GM12892 (cell line): ENCODE data around the gene LIPG.

Experiments used
- DNase-seq: peaks from one replicate; pipeline ENCODE4 v3.0.0; 2011; ENCODE audit not compliant: insufficient read length
- FAIRE-seq: peaks from 2 replicates; lab custom pipeline; 2011; peaks lifted over from hg19 to GRCh38; lab: Jason Lieb, UNC
- POLR2A ChIP-seq: IDR thresholded peaks from 2 replicates; pipeline ENCODE4 v1.6.1; 2011; ENCODE audit warnings: low read depth, low read length, control low read depth
- POLR2AphosphoS5 ChIP-seq: IDR thresholded peaks from 2 replicates; pipeline ENCODE4 v1.6.1; 2011; ENCODE audit warnings: low read depth, low read length, control low read depth
- TAF1 ChIP-seq: IDR thresholded peaks from 2 replicates; pipeline ENCODE4 v1.6.1; 2011; ENCODE audit warnings: low read depth, mild to moderate bottlenecking, control low read depth, low read length, borderline replicate concordance

The LIPG gene

DNA sequence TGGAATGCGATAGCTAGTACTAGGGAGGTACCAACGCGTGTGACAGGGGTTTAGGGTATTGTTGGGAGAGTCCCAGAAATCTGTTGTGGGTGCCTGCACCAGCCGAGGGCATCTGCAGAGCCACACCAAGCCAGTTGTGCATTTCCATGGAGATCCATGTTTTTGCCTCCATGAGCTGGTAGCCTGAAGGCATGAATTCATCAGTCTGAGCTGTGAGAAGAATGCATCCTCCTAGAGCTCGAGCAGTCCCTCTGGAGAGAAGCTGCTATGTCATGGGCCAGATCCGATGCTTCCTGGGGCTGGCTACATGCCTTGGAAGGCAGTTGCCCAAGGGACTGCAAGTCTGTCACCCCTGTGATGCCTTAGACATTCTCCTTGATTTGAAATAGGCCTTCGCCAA, 57.9 kb downstream of the LIPG start:
- no peak for DNase-seq
- TF ChIP-seq TAF1 (no peak), POLR2AphosphoS5 (no peak), POLR2A (no peak)
- no peak for FAIRE-seq

DNA sequence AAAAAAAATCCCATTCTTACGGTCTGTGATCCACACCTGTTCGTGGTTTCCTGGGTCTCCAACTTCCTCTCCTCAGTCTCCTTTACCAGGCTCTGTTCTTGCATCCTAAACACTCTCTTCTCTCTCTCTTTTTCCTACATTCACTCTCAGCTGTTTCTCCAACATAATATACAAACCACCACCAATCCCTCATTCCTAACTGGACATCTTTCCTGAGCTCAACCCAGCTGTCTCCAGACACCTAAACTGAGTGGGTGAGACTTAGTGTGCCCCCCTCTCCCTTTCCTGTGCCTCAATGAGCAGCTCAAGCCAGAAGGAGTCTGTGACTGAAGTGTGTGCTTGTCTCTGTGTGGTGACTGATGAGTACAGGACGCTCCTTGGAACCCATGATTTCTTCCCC, 59.4 kb downstream of the LIPG start:
- no peak for DNase-seq
- no peak for TF ChIP-seq POLR2AphosphoS5
- TF ChIP-seq POLR2A, result no peak
- TF ChIP-seq TAF1, result no peak
- FAIRE-seq, result no peak

DNA sequence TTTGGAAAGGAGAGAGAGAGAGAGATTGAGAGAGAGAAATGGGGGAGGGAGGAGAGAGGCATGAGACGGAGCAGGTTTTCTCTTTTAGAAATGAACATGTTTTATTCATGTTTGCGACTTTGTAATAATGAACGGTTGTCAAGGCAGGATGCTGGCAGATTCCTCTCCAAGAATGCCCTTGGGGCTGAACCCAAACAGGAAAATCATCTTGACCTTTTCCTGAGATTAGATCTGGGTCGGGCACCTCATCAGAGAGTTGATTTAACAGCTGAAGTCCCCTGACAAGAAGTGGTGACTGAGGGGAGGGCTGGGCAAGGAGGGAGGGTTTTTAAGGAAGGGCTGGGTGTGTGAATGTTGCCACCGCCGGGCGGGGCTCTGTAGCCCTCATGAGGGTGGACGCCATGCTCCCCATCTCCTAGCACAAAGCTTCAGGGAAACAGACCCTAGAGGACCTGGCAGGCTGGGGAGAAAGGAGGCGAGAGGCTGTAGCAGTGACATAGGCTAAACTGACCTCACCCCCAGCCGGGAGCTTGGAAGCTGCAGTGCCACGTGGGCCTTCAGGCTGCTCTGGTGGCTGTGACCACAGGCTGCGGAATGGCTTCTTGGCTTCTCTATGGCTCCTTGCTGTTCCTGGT, 60.0 kb downstream of the LIPG start:
- FAIRE-seq (no peak), DNase-seq (no peak)
- no peak for TF ChIP-seq POLR2A
- no peak for TF ChIP-seq POLR2AphosphoS5
- TF ChIP-seq TAF1, result no peak

DNA sequence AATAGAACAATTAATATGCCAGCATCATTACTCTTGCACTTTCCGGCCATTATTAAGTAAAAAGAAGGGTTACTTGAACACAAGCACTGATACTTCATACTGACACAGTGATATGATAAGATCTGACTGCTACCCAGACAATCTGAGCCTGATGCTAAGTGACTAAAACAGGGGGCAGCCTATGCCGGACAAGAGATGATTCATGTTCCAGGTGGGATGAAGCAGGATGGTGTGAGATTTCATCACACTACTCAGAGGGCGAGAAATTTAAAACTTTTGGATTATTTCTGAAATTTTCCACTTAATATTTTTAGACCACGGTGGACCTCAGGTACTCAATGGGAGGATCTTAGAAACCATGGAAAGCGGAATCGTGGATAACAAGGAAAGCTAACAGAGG, 61.7 kb downstream of the LIPG start:
- no peak for FAIRE-seq
- TF ChIP-seq TAF1, result no peak
- no peak for TF ChIP-seq POLR2AphosphoS5
- TF ChIP-seq POLR2A, result no peak
- DNase-seq, result no peak

DNA sequence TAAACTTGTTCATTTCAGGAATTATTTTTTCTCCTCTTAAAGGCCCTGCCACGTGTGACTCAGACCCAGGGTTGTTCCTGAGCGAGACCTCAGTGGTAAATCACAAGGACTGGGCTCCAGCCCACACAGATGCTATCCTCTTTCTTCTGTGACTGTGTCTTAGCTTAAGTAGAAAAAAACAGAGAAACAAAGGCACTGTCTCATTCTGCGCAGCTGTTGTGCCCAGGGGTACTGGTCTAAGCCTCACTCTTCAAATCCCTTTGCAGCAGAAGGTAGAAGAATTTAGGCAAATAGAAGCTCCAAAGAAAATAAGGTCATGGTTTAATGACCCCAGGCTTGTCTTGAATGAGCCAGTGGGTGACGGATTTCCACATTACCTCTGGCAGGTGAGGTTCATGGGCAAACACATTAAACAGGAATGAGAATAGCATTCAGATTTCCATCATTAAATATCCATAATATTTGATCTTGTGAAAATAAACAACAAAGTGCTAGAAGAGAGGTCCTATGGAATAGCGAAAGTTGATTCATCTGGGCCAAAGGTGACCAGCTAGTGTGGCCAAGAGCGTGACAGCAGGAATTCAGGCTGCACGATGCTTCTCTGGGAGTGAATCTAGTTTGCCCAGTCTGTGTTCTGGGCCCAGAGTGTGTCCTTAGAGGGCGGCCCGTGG, 63.3 kb downstream of the LIPG start:
- FAIRE-seq (no peak), DNase-seq (no peak)
- TF ChIP-seq TAF1, result no peak
- no peak for TF ChIP-seq POLR2A
- TF ChIP-seq POLR2AphosphoS5, result no peak

DNA sequence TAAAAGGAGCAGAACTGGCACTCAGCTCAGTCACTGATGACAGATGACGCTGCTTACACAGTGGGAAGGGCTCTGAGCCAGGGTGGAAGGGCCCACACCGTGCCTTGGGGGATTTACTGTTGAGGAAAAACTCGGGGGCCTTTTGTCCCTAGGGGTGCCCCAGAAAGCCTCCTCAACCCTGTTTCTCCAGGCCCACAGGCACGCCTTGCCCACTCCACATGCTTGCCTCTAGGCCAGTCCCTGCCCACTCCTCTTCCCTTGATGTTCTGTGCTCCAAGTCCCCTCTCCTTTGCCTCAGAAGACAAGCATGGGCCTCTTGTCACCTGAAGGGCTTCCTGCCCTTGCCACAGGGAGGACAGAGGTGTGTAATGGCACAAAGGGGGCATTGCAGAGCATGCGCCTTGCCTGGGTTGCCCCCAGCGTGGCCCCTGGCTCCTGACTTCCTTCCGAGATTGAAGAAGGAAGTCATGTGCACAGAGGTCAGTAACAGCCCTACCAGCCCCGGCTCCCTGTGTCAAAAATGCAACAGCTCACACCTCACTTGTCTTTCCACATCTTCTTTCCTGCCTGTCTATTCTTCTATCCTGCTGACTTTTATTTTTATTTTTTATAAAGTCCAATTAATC, 65.1 kb downstream of the LIPG start:
- FAIRE-seq (no peak), DNase-seq (no peak)

DNA sequence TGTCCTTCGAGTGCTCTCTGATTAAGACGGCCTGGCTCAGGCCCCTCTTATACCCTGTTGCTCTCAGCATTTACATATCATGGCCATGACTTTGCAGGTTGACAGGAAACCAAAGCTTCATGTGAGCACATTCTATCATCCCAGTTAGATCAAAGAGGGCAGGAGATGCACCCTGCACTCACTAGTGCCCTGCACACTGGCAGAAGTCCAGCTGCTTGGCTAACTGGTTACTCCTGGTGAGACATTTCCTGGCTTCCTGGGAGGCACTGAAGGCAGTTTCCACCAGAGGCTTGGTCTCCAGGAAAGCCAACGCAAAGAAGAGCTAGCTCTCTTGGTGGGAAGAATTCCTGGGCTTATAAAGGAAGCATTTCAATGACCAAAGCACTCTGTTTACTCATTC, 66.3 kb downstream of the LIPG start:
- FAIRE-seq, result no peak
- TF ChIP-seq POLR2A (no peak), POLR2AphosphoS5 (no peak), TAF1 (no peak)
- no peak for DNase-seq

More for the DNA sequence above, 65.1 kb downstream of the LIPG start:
- TF ChIP-seq POLR2AphosphoS5 (no peak), TAF1 (no peak), POLR2A (no peak)

DNA sequence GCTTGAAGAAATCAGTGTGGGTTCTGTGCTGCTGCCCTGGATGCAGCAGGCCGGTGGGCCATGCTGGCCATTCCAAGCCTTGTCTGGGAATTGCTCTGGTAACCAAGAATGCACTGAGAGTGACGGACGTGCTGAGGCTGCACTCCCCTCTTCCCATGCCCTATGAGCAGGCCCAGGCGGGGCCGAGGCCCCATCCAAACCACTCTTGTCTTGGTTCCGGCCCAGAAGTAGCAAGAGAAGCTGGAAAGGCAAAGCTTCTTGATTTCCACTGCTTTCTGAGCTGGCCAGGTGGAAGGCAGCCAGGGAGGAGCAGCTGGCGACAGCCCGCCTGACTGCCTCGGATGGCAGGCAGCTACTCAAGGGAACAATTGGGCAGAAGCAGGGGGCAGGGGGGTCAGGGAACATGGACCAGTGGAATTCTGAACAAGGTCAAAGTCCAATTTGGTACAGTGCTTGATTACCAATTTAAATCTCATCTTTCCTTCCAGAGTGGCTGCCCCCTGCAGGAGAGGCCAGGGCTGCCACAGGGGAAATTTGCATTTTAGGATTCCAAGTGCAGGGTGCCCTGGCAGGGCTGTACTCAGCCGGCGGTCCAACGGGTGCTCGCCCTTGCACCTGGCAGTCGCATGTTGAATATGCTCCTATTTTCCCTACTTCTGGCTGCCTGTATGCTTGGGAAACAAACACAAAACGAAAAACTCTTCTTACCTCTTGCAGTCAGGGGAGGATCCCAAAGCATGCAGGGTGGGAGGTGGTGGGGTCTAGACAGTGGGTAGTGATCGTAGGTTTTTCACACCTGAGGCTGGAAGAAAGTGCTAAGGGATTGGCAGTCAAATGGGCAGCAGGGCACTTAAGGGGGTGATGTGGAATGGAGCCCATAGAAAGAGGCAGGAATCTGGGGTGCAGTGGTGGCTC, 67.3 kb downstream of the LIPG start:
- DNase-seq (no peak), FAIRE-seq (no peak)
- TF ChIP-seq POLR2AphosphoS5, result no peak

DNA sequence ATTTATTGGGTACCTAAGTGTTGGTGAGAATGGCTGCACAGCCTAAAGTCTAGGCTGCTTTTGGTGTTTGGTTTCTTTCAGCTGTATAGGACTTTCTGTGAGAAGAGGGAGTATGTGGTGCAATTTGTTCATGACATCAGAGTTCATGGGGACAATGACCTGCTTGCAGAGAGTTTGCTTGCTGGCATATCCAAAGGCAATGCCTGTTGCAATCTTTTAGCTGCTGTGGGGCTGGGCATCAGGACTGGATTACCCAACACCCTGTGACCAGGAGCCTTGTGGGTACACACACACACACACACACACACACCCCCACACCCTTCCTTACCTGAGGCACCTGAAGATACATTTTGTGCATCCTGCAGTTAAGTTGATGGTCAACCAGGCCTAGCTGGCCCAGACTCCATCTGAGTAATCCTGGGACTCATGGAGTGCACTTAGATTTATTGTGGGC, 68.4 kb downstream of the LIPG start:
- TF ChIP-seq TAF1 (no peak), POLR2AphosphoS5 (no peak), POLR2A (no peak)
- DNase-seq (no peak), FAIRE-seq (no peak)

DNA sequence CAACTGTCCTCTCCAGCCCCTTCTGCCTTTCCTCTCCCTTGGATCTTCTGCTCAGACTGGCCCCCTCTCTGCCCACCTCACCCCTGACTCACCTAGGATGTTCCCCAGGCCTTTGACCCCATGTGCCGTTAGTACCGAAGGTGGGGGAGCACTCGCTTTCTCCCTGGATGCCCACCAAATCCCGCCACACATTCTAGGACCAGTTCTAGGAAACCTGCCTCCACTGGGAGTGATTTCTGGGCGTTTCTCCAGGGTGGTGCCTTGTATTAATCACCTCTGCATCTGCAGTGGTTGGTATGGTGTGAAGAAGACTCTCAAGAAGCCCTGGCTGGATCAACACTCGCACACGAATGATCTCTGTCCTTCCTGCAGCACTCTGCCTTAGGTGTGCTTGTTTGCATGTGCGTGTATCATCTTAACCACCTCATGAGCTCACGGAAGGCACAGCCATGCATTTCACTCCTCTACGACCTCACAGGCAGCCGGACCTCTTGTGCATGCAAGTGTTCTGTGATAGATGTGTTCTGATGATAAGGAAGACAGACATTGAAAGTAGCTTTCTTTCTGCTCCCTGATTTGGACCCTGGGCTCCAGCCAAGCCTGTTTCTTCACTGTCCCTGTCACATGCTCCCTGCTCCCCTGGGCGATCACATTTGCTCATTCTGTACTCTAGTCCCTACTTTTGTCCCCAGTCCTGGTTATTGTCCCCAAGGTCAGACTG, 69.4 kb downstream of the LIPG start:
- no peak for TF ChIP-seq POLR2AphosphoS5
- no peak for TF ChIP-seq POLR2A
- TF ChIP-seq TAF1, result no peak
- FAIRE-seq, result no peak
- DNase-seq, result no peak

DNA sequence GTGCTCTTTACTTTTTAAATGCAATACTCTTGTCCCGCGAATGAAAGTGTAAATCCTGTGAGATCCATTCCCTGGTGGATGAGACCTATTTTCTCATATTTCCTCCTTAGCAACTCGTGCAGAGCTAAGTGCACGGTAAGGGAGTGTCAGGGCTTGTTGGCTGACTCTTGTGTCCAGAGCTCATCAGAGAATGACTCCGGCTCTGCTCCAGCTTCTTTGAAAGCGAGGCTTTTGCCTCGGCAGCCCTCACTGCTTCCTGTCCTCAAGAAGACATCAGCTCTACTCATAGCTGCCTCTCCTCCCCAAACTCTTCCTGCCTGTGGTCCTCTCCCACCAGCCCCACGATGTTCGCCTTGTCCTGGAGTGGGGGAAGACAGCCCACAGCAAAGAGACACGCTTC, 70.7 kb downstream of the LIPG start:
- no peak for DNase-seq
- FAIRE-seq, result no peak
- TF ChIP-seq POLR2AphosphoS5 (no peak), POLR2A (no peak), TAF1 (no peak)
